Caki2 (cell line): ENCODE results near the gene IL25. TPM values are rescaled to one million over a fixed set of nuclear protein-coding genes. Genes with fewer than 3 reads are reported as not detected.
"Not testable (repeated sequence)": the region's sequence is repeated elsewhere in the genome, so short reads cannot be mapped to it uniquely, and the experiment has no call there.

Experiments used
- DNase-seq: peaks from one replicate; pipeline ENCODE4 v3.0.0-alpha.2; 2015; ENCODE audit warnings: low read depth
- in situ Hi-C: cut with HindIII; loops from 2 replicates; pipeline ENCODE4 v1.10.0; 2016; ENCODE audit warnings: low sequenced_read_pairs, low pct_unique_long_range_greater_than_20kb, mixed read lengths
- total RNA-seq: library from RNA; depleted of rRNA; stranded (reverse); fragments of >200 nt; shearing (Covaris generic); gene quantifications from 2 replicates; pipeline ENCODE4 v1.2.3, GENCODE V29; 2014; ENCODE audit warnings: low replicate concordance; rRNA removed

IL25 gene
- total RNA-seq, 1 experiment from 2014 or later, result not detected

DNA sequence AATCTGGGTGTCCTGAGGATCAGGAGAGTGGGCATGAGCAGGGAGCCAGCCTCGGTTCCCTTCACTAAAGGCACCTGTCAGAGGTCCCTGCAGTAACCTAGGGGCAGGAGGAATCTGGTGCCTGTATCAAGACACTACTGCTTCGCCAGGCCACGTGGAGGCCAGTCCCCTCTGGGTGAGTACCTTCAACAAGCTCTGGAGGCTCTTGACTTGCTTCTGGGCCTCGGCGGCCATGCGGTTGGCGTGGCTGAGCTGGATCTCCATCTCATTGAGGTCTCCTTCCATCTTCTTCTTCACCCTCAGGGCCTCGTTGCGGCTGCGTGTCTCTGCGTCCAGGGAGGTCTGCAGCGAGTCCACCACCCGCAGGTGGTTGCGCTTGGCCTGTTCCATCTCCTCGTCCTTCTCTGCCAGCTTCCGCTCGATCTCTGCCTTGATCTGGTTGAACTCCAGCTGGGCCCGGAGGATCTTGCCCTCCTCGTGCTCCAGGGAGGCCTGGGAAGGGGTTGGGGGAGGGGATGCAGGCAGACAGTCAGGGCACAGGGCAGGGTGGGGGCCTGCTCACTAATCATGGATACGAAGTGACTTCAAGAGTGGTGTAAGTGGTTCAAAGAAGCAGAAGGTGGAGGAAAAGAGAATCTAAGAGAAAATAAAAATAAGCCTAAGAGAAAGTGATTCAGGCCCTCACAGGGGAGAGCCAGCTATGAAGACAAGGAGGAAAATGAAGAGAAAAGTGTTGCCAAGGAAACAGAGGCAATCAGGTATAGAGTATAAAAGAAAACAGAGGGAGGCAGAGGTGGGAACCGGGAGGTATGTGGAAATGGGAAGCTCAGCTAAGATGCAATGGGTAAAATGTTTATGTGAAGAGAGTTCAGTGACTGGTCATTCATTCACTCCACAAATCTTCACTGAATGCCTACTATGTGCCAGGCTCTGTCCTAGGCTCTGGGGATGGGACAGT is 43.5 kb downstream of the IL25 start:
- in situ Hi-C loops, result no loop called here
- no peak for DNase-seq

DNA sequence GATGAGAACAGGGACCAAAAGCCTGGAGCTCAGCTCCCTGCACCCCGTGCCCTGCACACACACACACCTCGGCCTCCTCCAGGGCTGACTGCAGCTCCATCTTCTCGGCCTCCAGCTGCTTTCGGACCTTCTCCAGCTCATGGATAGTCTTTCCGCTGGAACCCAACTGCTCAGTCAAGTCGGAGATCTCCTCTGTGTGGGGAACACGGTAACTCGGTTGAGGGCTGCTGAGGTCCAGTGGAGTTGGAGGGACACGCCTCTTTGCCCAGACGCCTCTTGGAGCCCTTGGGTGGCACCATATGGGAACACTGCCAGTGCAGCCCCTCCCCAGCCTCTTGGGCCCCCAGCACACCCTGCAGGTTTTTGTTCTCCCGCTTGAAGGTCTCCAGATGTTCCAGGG is 44.2 kb downstream of the IL25 start:
- in situ Hi-C loops, result no loop called here
- no peak for DNase-seq

DNA sequence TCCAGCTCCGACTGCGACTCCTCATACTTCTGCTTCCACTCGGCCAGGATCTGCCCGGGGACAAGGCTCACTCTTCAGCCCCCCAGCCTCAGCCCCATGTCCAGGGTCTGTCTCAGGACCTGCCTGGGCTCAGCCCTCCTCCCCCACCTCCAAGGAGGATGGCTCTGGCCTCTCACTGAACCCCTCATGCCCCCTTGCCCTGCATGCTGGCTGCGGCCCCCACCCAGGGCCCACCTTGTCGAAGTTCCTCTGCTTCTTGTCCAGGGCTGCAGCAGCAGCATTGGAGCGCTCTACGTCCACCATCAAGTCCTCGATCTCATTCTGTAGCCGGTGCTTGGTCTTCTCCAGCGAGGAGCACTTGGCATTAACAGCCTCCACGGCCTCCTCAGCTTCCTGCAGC is 44.7 kb downstream of the IL25 start:
- in situ Hi-C loops, DNase-seq: not testable (repeated sequence)

DNA sequence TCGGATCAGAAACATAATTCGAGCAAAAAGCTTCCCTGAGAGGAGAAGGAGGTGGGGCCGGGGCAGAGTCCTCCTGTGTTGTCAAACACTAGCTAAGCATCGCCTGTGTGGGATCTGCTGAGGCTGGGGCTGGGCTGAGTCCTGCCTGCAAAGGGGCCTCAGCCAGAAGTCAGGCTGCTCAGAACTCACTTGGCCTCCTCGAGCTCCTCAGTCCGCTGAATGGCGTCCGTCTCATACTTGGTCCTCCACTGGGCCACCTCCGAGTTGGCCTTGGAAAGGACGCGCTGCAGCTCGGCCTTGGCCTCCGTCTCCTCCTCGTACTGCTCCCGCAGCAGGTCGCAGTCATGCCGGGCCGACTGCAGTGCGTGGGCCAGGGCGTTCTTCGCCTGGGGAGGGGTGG is 45.4 kb downstream of the IL25 start:
- no peak for DNase-seq
- in situ Hi-C loops, result no loop called here

DNA sequence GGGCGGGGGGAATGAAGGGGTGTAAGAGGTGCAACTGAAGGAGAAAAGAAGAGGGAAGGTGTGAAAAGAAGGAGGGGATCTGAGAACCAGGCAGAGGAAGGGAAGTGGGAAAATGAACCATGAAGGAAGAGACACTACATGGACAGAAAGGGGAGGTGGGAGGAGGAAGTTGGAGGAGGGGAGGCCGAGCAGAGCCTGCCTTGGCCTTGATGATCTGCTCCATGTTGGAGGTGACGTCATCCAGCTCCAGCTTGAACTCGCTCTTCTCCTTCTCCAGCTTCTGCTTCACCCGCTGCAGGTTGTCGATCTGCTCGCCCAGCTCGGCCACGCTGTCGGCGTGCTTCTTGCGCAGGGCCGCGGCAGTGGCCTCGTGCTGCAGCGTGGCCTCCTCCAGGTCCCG is 47.0 kb downstream of the IL25 start:
- DNase-seq, in situ Hi-C loops: not testable (repeated sequence)

DNA sequence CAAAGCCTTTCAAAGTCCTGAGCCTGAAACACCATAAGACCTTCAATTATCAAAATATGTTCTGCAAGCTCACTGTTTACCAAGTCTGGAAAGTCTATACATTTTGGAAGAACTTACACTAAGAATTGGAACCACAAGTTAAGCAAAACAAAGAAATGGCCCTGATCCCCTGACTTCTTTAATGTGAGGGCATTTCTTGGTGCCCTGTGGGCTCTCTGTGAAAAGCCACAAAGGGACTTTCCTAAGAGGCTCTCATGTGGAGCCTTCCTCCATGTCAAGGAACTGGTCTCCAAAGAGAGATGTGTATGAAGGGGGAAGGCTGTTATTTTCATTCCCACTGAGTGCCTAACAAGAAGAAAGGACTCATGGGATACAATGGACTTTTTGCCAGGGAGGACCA is 49.0 kb downstream of the IL25 start:
- in situ Hi-C loops, result no loop called here
- DNase-seq, result no peak

DNA sequence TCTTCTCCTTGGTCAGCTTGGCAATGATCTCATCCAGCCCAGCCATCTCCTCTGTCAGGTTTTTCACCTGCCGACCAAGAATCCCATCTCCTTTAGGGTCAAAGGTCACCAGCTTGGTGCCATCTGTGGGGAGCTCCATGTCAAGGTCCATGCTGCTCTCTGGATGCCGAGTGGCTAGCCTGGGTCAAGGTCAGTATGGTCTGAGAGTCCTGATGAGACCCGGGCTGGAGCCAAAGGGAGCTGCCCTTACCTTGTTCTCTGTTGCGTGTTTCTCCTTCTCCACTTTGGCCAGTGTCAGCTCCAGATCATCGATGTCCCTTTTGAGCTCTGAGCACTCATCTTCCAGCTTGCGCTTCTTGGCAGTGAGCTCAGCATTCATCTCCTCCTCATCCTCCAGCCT is 51.0 kb downstream of the IL25 start:
- DNase-seq, result no peak
- in situ Hi-C loops, result no loop called here

DNA sequence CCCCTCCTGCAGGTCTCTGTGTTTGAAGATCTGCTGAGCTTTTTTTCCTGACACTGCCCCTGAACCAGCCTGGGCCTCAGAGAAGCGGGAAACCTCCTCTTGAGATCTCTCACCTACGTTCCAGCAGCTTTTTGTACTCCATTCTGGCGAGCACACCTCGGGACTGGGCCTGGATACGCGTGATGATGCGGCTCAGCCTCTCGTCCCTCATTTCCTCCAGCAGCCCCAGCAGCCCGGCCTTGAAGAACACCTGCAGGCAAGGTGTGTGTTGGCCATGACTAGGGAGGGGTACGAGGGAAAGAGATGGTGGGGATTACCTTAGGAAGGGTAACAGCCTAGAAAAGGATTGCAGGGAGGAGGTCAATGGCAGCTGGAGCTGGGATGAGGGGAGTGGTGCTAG is 52.6 kb downstream of the IL25 start:
- in situ Hi-C loops, result no loop called here
- no peak for DNase-seq

DNA sequence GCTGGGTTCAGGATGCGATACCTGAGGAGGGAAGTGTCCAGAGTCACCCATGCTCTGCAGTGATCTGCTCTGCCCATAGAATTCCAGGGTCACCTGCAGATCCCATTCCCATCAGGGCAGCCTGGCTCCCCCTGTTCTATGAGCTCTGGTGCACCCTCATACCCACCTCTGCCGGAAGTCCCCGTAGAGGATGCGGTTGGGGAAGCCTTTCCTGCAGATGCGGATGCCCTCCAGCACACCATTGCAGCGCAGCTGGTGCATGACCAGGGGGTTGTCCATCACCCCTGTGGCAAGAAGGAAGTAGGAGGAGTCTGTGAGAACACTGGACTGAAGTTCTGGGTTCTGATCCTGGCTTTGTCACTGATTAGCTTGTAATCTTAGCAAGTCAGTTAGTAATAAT is 53.2 kb downstream of the IL25 start:
- in situ Hi-C loops, DNase-seq: not testable (repeated sequence)

Other genes starting within 250 kb of the IL25 start
- not detected in 2 replicates for gene SLC7A8, start 189.1 kb upstream of the IL25 start, total RNA-seq
- not detected in 2 replicates for gene RNF212B, start 134.9 kb upstream of the IL25 start, total RNA-seq
- 4.6 and 9.0 TPM in 2 replicates for gene HOMEZ, start 86.7 kb upstream of the IL25 start, total RNA-seq
- gene PPP1R3E, start 70.0 kb upstream of the IL25 start, total RNA-seq, result 0.14 and 1.1 TPM in 2 replicates
- gene BCL2L2, start 66.0 kb upstream of the IL25 start, total RNA-seq, result 4.0 and 8.6 TPM in 2 replicates
- gene PABPN1, start 51.4 kb upstream of the IL25 start, total RNA-seq, result 41.9 and 73.8 TPM in 2 replicates
- 8.4 and 10.6 TPM in 2 replicates for gene SLC22A17, start 19.9 kb upstream of the IL25 start, total RNA-seq
- gene EFS, start 7.6 kb upstream of the IL25 start, total RNA-seq, result not detected in 2 replicates
- gene CMTM5, start 4.2 kb downstream of the IL25 start, total RNA-seq, result not detected in 2 replicates
- gene MYH6, start 35.5 kb downstream of the IL25 start, total RNA-seq, result not detected in 2 replicates
- not detected in 2 replicates for gene MYH7, start 62.9 kb downstream of the IL25 start, total RNA-seq
- gene NGDN, start 96.9 kb downstream of the IL25 start, total RNA-seq, result 33.9 and 69.9 TPM in 2 replicates
- not detected in 2 replicates for gene ZFHX2, start 179.0 kb downstream of the IL25 start, total RNA-seq
- 14.7 and 35.4 TPM in 2 replicates for gene THTPA, start 183.5 kb downstream of the IL25 start, total RNA-seq
- 16.1 and 38.9 TPM in 2 replicates for gene AP1G2, start 195.0 kb downstream of the IL25 start, total RNA-seq
- not detected in 2 replicates for gene JPH4, start 206.0 kb downstream of the IL25 start, total RNA-seq